DMS53 treated with DMSO at 0.1 percent for 48 hours (cell line): ENCODE measurements around the gene HEPACAM.

ENCODE experiments used
- DNase-seq: peaks from one replicate; lab custom pipeline; 2025; ENCODE audit not compliant: unreplicated experiment; lab: John Stamatoyannopoulos, UW

Gene HEPACAM

GRCh38 chr11:124902616-124903015 is 33.2 kb downstream of the HEPACAM start:
- no peak for DNase-seq

GRCh38 chr11:124900464-124900863 is 35.4 kb downstream of the HEPACAM start:
- DNase-seq, result no peak

GRCh38 chr11:124899383-124900145 is 36.3 kb downstream of the HEPACAM start:
- DNase-seq, result no peak

- DNase-seq, result no peak
These were observed 37.1 kb downstream of the HEPACAM start for GRCh38 chr11:124898711-124899110.

- DNase-seq, result no peak
These were observed 37.6 kb downstream of the HEPACAM start for GRCh38 chr11:124898263-124898680.

- no peak for DNase-seq
These were observed 38.1 kb downstream of the HEPACAM start, which contains the start of gene ROBO4 for GRCh38 chr11:124897674-124898262. ROBO4 (minus strand) TSS chr11:124897865; CDS start chr11:124897795, 70 bp downstream.

GRCh38 chr11:124896821-124897391 is 38.9 kb downstream of the HEPACAM start:
- DNase-seq, result no peak

GRCh38 chr11:124896071-124896750 is 39.6 kb downstream of the HEPACAM start:
- no peak for DNase-seq

- DNase-seq, result no peak
These were observed 40.3 kb downstream of the HEPACAM start for GRCh38 chr11:124895471-124895971.

- DNase-seq, result no peak
These were observed 41.0 kb downstream of the HEPACAM start for GRCh38 chr11:124894606-124895430.

GRCh38 chr11:124893781-124894401 is 42.0 kb downstream of the HEPACAM start:
- DNase-seq, result no peak

GRCh38 chr11:124892750-124893454 is 42.9 kb downstream of the HEPACAM start:
- DNase-seq, result no peak

- DNase-seq, result no peak
These were observed 43.7 kb downstream of the HEPACAM start for GRCh38 chr11:124892146-124892545.

- DNase-seq, result no peak
These were observed 44.4 kb downstream of the HEPACAM start for GRCh38 chr11:124891373-124891861.

GRCh38 chr11:124890683-124891372 is 45.0 kb downstream of the HEPACAM start:
- DNase-seq, result no peak

GRCh38 chr11:124890151-124890550 is 45.7 kb downstream of the HEPACAM start:
- DNase-seq, result no peak

GRCh38 chr11:124889191-124890091 is 46.4 kb downstream of the HEPACAM start:
- no peak for DNase-seq

GRCh38 chr11:124887667-124888013 is 48.2 kb downstream of the HEPACAM start:
- DNase-seq, result no peak
